HepG2 (cell line): ENCODE measurements around the gene LCN2. TPM values are rescaled to one million over a fixed set of nuclear protein-coding genes. Genes with fewer than 3 reads are reported as not detected.

Experiments used
- CENPX ChIP-seq: sonication (generic); formaldehyde crosslinking; IDR thresholded peaks from 2 replicates; pipeline ENCODE4 v1.9.0; 2021; ENCODE audit warnings: mild to moderate bottlenecking, missing genetic modification reagents, moderate library complexity
- HDAC2 ChIP-seq: sonication (generic); formaldehyde crosslinking; IDR thresholded peaks from 2 replicates; pipeline ENCODE4 v1.4.0; 2020; ENCODE audit warnings: missing genetic modification reagents
- HNRNPK ChIP-seq: fragments of 200-400 bp; formaldehyde crosslinking; IDR thresholded peaks from 2 replicates; pipeline ENCODE4 v1.6.1; 2018; ENCODE audit warnings: low read length, low read depth, moderate library complexity, mild to moderate bottlenecking; ENCODE audit not compliant: poor library complexity, severe bottlenecking
- RBM39 ChIP-seq: fragments of 200-400 bp; formaldehyde crosslinking; IDR thresholded peaks from one replicate; pipeline ENCODE4 v1.6.1; 2018; ENCODE audit warnings: antibody characterized with exemption, mild to moderate bottlenecking, low read depth, low read length; ENCODE audit not compliant: poor library complexity, severe bottlenecking
- SMYD3 ChIP-seq: sonication (generic); formaldehyde crosslinking; IDR thresholded peaks from 2 replicates; pipeline ENCODE4 v1.8.1; 2023; ENCODE audit warnings: mild to moderate bottlenecking, missing genetic modification reagents
- SP2 ChIP-seq: sonication (generic); formaldehyde crosslinking; IDR thresholded peaks from 2 replicates; pipeline ENCODE4 v1.5.1; 2020; ENCODE audit warnings: mild to moderate bottlenecking, missing genetic modification reagents
- SUZ12 ChIP-seq: fragments of 150-350 bp; IDR thresholded peaks from 2 replicates; pipeline ENCODE4 v1.6.1; 2014; ENCODE audit warnings: low read depth, low read length
- THAP8 ChIP-seq: sonication (generic); formaldehyde crosslinking; IDR thresholded peaks from 2 replicates; pipeline ENCODE4 v1.5.1; 2020; ENCODE audit warnings: missing genetic modification reagents, mild to moderate bottlenecking, borderline replicate concordance
- ZBTB21 ChIP-seq: sonication (generic); formaldehyde crosslinking; IDR thresholded peaks from 2 replicates; pipeline ENCODE4 v1.4.0; 2020; ENCODE audit warnings: missing genetic modification reagents
- ZNF251 ChIP-seq: sonication (generic); formaldehyde crosslinking; IDR thresholded peaks from 2 replicates; pipeline ENCODE4 v1.9.0; 2021; ENCODE audit warnings: mild to moderate bottlenecking, missing genetic modification reagents
- ZNF432 ChIP-seq: sonication (generic); formaldehyde crosslinking; IDR thresholded peaks from 2 replicates; pipeline ENCODE4 v1.5.0; 2020; ENCODE audit warnings: missing genetic modification reagents, mild to moderate bottlenecking, borderline replicate concordance
- ZNF569 ChIP-seq: sonication (generic); formaldehyde crosslinking; IDR thresholded peaks from 2 replicates; pipeline ENCODE4 v1.5.0; 2020; ENCODE audit warnings: mild to moderate bottlenecking, missing genetic modification reagents, moderate library complexity, borderline replicate concordance
- ZNF691 ChIP-seq: sonication (generic); formaldehyde crosslinking; IDR thresholded peaks from 2 replicates; pipeline ENCODE4 v1.4.0; 2020; ENCODE audit warnings: missing genetic modification reagents, low read depth, mild to moderate bottlenecking, borderline replicate concordance
- ZNF772 ChIP-seq: sonication (generic); formaldehyde crosslinking; IDR thresholded peaks from 2 replicates; pipeline ENCODE4 v1.5.0; 2020; ENCODE audit warnings: mild to moderate bottlenecking, missing genetic modification reagents
- ZNF839 ChIP-seq: sonication (generic); formaldehyde crosslinking; IDR thresholded peaks from 2 replicates; pipeline ENCODE4 v1.4.0; 2020; ENCODE audit warnings: missing genetic modification reagents, mild to moderate bottlenecking, borderline replicate concordance
- ZSCAN25 ChIP-seq: sonication (generic); formaldehyde crosslinking; IDR thresholded peaks from 2 replicates; pipeline ENCODE4 v1.8.0; 2022; ENCODE audit warnings: mild to moderate bottlenecking, missing genetic modification reagents
- polyA plus RNA-seq, 8 experiments: library from polyadenylated mRNA; depleted of rRNA in 3 of 8; stranded (reverse) in 7 of 8; unstranded in 1 of 8; fragments of >200 nt; fragmentation: Illumina TruSeq in 4 of 8; extraction: Trizol in 4 of 8; gene quantifications; 2 replicates each; pipeline versions ENCODE4 v1.2.1 to v1.2.3, GENCODE V29; 2011 to 2016; ENCODE audit warnings: low read depth in 4 of 8, missing spikeins in 1 of 8, mixed read lengths in 1 of 8; ENCODE audit not compliant: insufficient read depth in 1 of 8
- total RNA-seq, 5 experiments: library from RNA; depleted of rRNA; stranded (reverse); fragments of >200 nt; fragmentation: Illumina TruSeq; extraction: Trizol; gene quantifications; 2 replicates each; pipeline ENCODE4 v1.2.3, GENCODE V29; 2016; ENCODE audit warnings: low read depth in 1 of 5
- TF ChIP-seq, protein P1 (sequence below): IDR thresholded peaks from 2 replicates; pipeline ENCODE4 v1.6.1; 2012; ENCODE audit warnings: inconsistent platforms
- TF ChIP-seq, protein P2 (sequence below): sonication (generic); formaldehyde crosslinking; IDR thresholded peaks from 2 replicates; pipeline ENCODE4 v1.4.0; 2020; ENCODE audit warnings: low read depth, mild to moderate bottlenecking, missing genetic modification reagents
- TF ChIP-seq, protein P3 (sequence below): conservative IDR thresholded peaks from 2 replicates; pipeline ENCODE4 v1.6.1; 2018; ENCODE audit warnings: missing genetic modification reagents
- TF ChIP-seq, protein P4 (sequence below): sonication (generic); formaldehyde crosslinking; IDR thresholded peaks from 2 replicates; pipeline ENCODE4 v1.4.0; 2020; ENCODE audit warnings: mild to moderate bottlenecking, missing genetic modification reagents, borderline replicate concordance

LCN2 gene
- total and polyA plus RNA-seq, 2 of the 13 experiments (the other 11 are each of a cell fraction or from before 2014, with no cell fraction given): 0.38 to 1.4 TPM

GRCh38 chr9:128101231-128101661, 48.0 kb upstream of the LCN2 start (continued):
- TF ChIP-seq THAP8 (CRISPR knock-in tag): no peak
- TF ChIP-seq, protein P1, sequence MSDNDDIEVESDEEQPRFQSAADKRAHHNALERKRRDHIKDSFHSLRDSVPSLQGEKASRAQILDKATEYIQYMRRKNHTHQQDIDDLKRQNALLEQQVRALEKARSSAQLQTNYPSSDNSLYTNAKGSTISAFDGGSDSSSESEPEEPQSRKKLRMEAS: no peak
- no peak for TF ChIP-seq ZNF691 (CRISPR knock-in tag)
- TF ChIP-seq ZNF772 (CRISPR knock-in tag): no peak
- no peak for TF ChIP-seq HDAC2
- no peak for TF ChIP-seq ZNF432 (CRISPR knock-in tag)
- TF ChIP-seq ZNF839: no peak
- no peak for TF ChIP-seq HNRNPK
- no peak for TF ChIP-seq SP2 (CRISPR knock-in tag)
- TF ChIP-seq SMYD3: no peak
- no peak for TF ChIP-seq ZNF251 (CRISPR knock-in tag)
- no peak for TF ChIP-seq CENPX (CRISPR knock-in tag)
- TF ChIP-seq ZBTB21 (CRISPR knock-in tag): no peak
- TF ChIP-seq RBM39: no peak
- TF ChIP-seq, protein P2, sequence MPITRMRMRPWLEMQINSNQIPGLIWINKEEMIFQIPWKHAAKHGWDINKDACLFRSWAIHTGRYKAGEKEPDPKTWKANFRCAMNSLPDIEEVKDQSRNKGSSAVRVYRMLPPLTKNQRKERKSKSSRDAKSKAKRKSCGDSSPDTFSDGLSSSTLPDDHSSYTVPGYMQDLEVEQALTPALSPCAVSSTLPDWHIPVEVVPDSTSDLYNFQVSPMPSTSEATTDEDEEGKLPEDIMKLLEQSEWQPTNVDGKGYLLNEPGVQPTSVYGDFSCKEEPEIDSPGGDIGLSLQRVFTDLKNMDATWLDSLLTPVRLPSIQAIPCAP (CRISPR knock-in tag): no peak
- no peak for TF ChIP-seq SUZ12
- TF ChIP-seq, protein P3, sequence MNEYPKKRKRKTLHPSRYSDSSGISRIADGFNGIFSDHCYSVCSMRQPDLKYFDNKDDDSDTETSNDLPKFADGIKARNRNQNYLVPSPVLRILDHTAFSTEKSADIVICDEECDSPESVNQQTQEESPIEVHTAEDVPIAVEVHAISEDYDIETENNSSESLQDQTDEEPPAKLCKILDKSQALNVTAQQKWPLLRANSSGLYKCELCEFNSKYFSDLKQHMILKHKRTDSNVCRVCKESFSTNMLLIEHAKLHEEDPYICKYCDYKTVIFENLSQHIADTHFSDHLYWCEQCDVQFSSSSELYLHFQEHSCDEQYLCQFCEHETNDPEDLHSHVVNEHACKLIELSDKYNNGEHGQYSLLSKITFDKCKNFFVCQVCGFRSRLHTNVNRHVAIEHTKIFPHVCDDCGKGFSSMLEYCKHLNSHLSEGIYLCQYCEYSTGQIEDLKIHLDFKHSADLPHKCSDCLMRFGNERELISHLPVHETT: no peak
- TF ChIP-seq, protein P4, sequence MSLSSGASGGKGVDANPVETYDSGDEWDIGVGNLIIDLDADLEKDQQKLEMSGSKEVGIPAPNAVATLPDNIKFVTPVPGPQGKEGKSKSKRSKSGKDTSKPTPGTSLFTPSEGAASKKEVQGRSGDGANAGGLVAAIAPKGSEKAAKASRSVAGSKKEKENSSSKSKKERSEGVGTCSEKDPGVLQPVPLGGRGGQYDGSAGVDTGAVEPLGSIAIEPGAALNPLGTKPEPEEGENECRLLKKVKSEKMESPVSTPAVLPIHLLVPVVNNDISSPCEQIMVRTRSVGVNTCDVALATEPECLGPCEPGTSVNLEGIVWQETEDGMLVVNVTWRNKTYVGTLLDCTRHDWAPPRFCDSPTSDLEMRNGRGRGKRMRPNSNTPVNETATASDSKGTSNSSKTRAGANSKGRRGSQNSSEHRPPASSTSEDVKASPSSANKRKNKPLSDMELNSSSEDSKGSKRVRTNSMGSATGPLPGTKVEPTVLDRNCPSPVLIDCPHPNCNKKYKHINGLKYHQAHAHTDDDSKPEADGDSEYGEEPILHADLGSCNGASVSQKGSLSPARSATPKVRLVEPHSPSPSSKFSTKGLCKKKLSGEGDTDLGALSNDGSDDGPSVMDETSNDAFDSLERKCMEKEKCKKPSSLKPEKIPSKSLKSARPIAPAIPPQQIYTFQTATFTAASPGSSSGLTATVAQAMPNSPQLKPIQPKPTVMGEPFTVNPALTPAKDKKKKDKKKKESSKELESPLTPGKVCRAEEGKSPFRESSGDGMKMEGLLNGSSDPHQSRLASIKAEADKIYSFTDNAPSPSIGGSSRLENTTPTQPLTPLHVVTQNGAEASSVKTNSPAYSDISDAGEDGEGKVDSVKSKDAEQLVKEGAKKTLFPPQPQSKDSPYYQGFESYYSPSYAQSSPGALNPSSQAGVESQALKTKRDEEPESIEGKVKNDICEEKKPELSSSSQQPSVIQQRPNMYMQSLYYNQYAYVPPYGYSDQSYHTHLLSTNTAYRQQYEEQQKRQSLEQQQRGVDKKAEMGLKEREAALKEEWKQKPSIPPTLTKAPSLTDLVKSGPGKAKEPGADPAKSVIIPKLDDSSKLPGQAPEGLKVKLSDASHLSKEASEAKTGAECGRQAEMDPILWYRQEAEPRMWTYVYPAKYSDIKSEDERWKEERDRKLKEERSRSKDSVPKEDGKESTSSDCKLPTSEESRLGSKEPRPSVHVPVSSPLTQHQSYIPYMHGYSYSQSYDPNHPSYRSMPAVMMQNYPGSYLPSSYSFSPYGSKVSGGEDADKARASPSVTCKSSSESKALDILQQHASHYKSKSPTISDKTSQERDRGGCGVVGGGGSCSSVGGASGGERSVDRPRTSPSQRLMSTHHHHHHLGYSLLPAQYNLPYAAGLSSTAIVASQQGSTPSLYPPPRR: no peak
- TF ChIP-seq ZSCAN25 (CRISPR knock-in tag): no peak
- no peak for TF ChIP-seq ZNF569 (CRISPR knock-in tag)
